Activated CD8-positive, alpha-beta memory T cell treated with anti-CD3 and anti-CD28 coated beads for 24 hours (primary cell): ENCODE measurements around the gene MC4R.
"Not testable (repeated sequence)": the region's sequence is repeated elsewhere in the genome, so short reads cannot be mapped to it uniquely, and the experiment has no call there.

Source experiments
- DNase-seq: peaks from one replicate; pipeline ENCODE4 v3.0.0-alpha.2; 2020

Gene MC4R

DNA sequence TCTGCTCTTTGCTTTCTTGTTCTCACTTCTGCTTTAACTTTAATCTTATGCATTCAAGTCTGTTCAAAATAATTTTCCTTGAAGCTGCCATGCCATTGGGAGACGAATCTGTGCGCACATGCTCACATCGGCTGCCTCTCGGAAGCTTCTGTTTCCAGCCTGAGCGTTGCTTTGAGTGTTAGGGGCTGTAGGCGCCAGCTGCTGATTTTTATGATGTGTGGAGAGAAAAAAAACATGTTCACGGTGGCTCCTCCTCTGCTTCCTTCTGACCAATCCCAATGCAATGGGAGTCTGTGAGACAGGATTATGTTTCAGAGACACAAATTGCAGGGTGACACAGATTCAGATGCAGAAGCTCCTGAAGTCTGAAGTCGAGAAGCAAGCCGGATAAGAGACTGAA is at the start of gene MC4R:
Gene MC4R (minus strand): TSS at position 180 of the 400 bp plus-strand sequence. CDS start 426 bp downstream, outside the sequence.
- DNase-seq: no peak

DNA sequence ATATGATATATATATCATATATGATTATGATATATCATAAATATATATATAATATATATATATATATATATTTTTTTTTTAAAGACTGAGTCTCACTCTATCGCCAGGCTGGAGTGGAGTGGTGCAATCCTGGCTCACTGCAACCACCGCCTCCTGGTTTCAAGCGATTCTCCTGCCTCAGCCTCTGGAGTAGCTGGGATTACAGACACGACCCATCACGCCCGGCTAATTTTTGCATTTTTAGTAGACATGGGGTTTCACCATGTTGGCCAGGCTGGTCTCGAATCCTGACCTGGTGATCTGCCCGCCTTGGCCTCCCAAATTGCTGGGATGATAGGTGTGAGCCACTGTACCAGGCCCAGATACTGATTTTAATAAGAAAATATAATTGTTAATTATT is 49.7 kb upstream of the MC4R start:
- DNase-seq: not testable (repeated sequence)

DNA sequence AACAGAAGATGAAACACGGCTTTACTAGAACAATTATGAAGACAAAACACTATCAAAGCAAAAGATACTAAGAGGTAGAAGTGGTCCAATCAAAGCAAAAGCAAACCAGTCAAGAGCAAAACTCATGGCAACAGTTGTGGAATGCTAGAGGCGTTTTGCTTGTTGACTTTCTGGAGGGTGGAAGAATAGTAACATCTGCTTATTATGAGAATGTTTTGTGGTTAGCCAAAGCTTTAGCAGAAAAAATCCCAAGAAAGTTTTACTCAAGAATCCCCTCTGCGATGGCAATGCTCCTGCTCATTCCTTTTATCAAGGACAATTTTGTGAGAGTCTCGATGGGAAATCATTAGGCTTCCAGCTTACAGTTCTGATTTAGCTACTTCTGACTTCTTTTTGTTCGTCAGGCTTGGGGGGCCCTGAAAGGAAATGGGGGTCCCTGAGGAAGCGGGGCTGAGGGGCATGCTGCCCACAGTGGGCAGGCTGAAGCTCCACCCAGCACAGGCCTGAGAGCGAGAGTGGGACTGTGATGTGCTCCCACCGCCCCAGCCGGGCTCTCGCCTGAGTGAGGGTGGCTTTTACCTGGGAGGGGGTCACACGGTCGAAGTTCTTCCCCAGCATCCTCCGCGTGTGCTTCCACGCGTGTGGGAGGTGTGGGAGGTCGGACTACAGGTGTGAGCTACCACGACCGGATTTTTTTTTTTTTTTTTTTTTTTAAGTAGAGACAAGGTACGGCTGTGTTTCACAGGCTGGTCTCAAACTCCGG is 49.0 kb upstream of the MC4R start:
- no peak for DNase-seq

- DNase-seq: no peak
Observed at GRCh38 chr18:60417946-60418345, 45.4 kb upstream of the MC4R start.

DNA sequence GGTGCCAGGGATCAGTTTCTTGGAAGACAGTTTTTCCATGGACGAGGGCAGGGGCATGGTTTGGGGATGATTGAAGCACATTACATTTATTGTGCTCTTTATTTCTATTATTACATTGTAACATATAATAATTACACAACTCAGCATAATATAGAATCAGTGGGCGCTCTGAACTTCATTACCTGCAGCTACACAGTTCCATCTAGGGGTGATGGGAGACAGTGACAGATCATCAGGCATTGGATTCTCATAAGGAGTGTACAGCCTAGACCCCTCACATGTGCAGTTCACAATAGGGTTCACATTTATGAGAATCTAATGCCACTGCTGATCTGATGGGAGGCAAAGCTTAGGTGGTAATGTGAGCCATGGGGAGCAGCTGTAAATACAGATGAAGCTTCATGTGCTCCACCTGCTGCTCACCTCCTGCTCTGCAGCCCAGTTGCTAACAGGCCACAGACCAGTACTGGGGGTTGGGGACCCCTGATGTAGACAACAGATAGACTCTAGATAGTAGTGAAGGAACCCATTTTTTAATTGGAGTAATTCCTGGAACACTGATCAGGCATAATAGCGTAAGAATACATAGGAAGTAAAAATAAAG is 41.5 kb upstream of the MC4R start:
- no peak for DNase-seq

DNA sequence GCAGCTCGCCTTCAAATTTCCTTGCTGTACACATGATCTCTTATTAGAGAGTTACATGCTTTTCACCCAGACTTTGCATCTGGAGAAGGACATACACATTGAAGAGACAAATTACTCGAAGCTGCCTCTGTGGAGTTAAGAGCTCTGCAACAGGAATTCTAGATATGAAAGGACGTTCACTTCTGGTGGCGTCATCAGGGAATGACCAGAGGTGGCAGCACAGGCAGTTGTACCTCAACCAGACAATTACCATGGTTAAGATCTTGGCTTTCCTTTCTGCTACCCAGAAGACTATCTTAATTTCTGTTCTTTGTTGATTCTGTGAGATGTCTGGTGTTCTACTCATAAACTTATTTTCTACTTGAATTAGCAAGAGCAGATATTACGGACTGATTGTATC is 39.1 kb upstream of the MC4R start:
- DNase-seq: no peak

DNA sequence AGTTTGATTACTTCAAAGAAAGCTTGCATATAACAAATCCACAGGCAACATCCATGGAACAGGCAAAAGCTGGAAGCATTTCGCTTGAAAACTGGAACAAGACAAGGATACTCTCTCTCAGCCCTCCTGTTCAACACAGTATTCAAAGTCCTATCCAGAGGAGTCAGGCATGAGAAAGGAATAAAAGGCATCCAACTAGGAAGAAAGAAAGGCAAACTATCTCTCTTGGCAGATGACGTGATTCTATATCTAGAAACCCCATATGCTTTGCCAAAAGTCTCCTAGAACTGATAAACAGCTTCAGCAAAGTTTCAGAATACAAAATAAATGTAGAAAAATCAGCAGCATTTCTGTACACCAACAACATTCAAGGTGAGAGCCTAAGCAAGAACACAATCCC is 34.1 kb upstream of the MC4R start:
- no peak for DNase-seq

GRCh38 chr18:60404486-60405085 is 32.0 kb upstream of the MC4R start:
- no peak for DNase-seq

GRCh38 chr18:60401346-60401745 is 28.8 kb upstream of the MC4R start:
- DNase-seq: no peak

DNA sequence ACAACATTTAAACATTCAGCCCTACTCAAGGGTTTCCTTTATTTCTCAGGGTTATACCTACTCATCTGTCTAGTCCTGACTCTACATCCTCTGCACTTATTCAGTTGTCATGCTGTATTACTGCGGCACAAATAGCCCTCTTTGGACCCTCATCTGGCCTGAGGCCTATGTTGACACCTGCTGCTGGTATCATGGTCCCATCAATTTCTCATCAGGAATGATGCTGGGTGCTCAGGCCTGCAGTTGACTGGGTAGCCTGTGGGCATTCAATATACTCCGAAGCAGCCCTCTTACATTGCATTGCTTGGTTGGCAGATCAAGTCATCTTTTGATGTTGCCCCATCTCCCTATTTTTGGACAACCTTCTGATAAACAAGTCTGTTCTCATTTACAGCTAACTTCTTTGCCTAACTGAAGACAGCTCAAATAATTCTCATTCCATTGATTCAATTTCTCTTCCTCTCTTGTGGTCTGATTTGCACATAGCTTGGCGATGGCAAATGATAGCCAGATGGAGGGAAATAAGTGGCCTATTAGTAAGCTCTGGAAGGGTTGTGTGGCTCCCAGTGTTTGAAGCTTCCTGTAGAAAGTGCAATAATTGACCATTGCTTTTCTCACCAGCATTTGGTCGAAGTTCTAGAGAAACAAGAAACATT is 19.1 kb upstream of the MC4R start:
- no peak for DNase-seq

DNA sequence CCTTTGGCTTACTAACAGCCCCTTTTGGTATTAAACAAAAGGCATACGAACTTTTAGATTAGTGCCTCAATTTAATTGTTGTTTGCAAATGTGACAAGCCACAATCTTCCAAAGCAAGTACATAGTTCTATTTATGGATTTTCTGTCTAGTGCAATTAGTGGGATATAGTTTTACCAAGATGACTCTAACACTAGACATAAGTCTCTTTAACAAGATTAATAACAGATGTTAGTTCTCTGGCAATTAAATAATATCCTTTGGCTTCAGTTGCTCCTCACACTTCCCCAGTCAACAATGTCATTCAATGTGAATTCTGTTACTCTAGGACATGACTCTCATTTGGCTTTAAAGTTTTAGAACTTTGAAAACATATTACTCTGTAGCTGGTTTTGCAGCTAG is 16.7 kb upstream of the MC4R start:
- no peak for DNase-seq

DNA sequence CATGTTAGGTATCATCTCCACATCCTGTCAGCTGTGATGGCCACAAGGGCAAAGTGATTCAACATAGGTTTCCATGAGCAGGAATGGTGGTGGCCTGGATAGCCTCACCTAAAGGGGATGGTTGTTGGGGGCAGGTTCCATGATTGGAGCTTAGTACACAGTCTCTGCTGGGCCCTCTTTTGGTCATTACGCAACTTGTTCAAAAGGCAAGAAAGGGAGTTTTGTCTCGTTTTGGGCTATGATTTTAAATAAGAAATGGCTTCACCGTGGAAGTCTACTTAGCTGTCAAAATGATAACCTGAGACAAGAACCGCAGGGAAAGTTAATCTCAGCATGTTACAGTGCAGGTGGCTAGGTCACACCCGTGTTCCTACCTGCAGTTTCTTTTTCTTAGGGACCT is 13.1 kb upstream of the MC4R start:
- no peak for DNase-seq

DNA sequence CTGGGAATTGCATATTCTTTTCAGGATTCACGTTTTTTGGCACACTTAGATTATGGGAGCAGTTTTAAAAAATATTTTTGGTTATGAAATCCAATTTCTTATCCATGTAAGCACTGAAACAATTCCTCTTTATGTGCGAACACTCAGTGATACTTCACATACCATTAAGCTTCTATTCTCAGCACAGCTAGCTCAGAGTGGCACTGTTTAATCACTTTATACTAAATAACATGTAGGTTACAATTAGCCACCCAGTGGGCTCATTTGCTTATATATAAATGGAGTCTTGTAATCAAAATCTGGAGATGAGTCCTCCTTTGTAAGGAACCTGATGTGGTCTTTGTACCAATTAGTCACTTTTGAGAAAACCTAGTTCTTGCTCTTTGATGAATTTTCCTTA is 11.3 kb upstream of the MC4R start:
- no peak for DNase-seq

DNA sequence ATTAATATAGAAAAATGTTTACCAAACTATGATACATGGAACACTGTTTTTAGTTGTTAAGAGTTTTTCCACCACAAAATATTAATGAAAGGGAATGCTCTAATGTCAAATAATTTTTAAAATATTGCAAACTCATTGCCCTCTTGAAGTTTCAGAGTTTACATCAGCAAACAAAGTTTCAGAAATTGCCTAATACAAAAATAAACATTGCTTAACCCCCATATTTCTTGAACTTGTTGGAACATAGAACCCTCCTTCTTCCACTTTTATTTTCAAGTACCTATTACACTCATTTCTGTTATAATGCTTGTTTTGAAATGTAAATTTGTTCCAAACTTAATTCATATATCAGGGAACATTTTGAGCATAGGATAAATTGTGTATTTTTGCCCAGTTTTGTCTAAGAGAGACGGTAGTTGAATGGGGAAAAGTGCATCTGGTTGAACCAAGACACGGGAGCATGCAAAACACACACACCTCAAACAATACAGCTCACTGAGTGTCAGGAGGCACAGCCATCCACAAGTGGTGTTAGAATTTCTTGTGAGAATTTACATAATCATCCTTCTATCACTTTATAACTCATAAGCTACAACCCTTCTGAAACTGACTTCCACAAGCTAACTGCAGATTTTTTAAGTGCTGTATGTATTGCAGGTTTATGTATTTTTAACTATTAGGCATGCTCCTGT is 5.3 kb upstream of the MC4R start:
- no peak for DNase-seq

DNA sequence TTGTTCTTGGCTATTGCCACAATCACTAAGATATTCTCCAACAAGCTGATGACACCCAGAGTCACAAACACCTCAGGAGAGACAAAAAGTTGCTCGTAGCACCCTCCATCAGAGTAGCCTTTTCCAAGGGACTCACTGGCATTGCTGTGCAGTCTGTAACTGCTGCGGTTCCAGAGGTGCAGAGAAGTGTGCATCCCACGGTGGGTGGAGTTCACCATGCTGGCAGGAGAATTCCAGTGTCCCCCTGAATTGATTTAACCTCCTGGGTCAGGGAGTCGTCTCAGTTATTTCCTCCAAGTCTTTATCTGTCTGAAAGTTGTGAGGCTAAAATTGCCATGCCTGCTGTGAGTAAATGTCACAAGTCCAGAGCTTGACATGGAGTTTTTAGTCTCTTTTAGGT is 443 bp downstream of the MC4R start:
- DNase-seq: no peak

GRCh38 chr18:60358516-60358915 is 14.1 kb downstream of the MC4R start:
- no peak for DNase-seq

DNA sequence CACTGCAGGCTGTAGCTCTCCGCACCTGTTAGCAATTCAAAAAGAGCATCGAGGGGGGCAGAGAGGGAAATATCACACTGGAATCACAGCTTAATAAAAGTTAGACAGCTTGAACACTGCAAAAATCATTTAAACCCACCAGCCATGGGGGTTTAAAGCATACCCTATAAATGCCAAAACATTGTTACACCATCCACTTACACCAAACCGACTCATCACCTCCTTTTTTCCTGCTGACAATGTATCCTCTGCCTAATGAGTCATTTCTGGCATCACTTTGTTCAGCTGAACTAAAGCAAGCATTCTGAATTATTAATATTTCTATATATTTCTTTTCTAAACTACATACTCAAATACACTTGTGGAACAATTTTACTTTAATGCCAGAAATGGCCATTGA is 21.6 kb downstream of the MC4R start:
- no peak for DNase-seq

GRCh38 chr18:60350150-60350549 is 22.4 kb downstream of the MC4R start:
- DNase-seq: no peak

DNA sequence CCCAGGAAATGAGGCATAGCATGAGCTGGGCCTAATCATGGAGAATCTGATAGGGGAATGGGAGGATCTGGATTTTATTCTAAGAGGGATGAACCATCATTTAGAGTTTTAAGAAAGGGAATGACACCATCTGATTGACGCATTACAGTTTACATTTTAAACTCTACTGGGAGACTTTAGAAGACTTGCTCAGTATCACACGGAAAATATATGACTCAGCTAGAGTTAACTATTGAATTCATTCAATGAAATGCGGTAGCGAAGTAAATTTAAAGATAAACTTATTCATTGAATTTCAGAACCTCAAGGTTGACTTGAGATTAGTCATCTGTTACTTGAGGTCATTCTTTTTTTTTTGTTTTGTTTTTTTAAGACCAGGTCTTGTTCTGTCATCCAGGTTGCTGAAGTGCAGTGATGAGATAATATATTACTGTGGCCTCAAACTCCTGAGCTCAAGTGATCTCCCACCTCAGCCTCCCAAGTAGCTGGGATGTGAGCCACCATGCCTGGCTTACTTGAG is 25.0 kb downstream of the MC4R start:
- DNase-seq: no peak

DNA sequence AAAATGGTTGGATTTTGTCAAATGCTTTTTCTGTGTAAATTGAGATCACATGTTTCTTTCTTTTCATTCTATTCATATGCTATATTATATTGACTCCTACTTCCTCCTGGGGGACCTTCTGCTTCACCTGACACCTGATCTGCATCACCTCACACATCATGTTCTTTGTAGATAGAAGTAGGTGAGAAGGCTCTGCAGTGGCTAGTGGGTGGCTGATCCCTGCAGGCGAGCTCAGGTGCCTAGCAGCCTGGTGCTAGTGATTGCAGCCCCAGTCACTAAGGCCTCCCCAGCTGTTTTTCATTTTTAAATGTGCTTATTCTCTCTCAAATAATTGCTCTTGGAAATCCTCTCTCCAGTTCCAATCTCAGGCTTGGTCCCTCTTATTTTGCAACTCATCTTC is 33.6 kb downstream of the MC4R start:
- no peak for DNase-seq

DNA sequence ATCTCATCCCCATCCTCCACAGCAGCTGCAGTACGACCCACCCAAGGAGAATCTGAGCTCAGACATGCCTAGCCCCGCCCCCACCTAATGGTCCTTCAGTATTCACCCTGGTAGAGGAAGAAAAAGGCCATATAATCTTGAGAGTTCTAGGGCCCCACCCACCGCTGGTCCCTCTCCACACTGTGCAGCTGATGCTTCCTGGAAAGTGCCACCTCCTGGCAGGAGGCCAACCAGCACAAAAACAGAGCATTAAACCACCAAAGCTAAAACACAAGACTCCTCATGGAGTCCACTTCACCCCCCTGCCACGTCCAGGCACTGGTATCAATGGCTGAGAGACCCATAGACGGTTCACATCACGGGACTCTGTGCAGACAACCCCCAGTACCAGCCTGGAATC is 40.7 kb downstream of the MC4R start:
- no peak for DNase-seq

DNA sequence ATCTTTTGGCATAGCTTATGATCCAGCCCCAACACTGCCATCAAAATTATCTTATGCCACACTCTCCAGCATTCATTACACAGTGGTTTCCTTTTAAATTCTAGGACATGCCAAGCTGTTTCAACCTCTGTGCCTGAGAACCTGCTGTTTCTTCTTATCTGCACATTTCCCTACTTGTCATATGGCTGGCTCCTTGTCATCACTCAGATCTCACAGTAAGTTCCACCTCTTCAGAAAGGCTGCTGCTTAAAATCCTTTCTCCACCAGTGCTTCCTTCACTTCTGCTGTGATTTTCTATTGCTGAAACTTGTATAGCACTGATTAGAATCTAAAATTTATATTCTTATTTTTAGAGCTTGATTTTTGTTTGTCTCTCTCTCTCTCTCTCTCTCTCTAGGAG is 43.4 kb downstream of the MC4R start:
- DNase-seq: no peak

- no peak for DNase-seq
Observed at GRCh38 chr18:60327880-60328279, 44.7 kb downstream of the MC4R start.
